IPS-NIHi7 (cell line): ENCODE results near the gene PPP1R36.
"Not testable (repeated sequence)": the region's sequence is repeated elsewhere in the genome, so short reads cannot be mapped to it uniquely, and the experiment has no call there.

ENCODE experiments used
- DNase-seq: peaks from one replicate; pipeline ENCODE4 v3.0.0; 2012; ENCODE audit warnings: mixed read lengths; ENCODE audit errors: extremely low spot score

The PPP1R36 gene

GRCh38 chr14:64566651-64567122 lies 16.9 kb downstream of the PPP1R36 start:
- no peak for DNase-seq

DNA sequence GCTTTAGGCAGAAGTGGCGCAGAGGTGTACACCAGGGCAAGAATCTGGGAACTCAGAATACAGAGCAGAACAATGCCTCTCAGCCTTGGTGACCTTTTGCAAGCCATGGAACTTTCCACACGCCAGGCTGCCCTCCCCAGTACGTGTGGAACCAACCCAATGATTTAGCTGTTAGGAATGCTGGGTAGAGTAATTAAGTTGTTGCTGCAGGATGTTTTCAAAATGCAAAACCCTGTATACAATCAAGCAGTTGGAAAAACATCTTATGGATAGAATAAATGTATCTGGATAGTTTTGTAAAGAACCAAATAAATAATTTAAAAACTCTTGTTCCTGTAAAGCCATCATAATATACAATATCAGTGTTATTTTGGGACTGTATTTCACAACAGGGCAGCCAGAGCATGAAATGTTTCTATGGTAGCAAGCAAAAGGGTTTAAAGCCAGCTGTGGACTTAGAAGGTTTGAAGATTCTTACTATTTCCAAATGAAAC lies 19.4 kb downstream of the PPP1R36 start:
- peak; percentile 49 for DNase-seq

- DNase-seq: not testable (repeated sequence)
These were observed 19.9 kb downstream of the PPP1R36 start for GRCh38 chr14:64569646-64570045.

DNA sequence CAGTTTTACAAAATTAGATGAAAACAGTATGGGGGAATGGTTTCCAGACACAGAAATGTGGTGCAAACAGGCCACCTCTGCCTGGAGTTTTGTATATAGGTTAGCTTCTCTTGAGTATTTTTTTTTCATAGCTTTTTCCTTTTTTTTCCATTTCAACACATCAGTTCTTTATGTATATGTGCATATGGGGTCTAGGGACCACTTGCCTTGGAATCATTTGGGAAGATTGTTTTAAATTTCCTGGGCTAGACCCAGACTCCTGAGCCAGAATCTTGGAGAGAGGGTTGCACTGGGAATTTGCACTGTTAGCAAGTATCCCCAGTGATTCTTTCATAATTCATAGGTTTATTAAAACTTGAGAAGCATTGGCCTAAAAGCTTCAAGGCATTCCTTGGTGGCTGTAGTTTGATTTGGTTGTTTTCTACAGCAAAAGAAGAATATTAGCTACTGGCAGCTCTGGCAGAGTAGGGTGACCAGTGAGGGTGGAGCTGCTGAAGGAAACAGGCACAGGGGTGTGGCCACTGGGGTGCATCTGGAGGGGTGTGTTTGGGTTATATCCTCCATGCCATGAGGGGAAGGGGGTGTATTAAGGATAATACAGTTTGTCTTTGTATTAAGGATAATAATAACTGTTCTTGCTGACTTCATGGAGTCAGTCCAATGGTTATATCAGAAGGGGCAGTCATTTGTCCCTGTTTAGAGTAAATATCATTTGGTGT lies 22.8 kb downstream of the PPP1R36 start:
- no peak for DNase-seq

- peak; percentile 49 for DNase-seq
These were observed 23.3 kb downstream of the PPP1R36 start for GRCh38 chr14:64573109-64573508.

- no peak for DNase-seq
These were observed 24.8 kb downstream of the PPP1R36 start for GRCh38 chr14:64574371-64575107.

DNA sequence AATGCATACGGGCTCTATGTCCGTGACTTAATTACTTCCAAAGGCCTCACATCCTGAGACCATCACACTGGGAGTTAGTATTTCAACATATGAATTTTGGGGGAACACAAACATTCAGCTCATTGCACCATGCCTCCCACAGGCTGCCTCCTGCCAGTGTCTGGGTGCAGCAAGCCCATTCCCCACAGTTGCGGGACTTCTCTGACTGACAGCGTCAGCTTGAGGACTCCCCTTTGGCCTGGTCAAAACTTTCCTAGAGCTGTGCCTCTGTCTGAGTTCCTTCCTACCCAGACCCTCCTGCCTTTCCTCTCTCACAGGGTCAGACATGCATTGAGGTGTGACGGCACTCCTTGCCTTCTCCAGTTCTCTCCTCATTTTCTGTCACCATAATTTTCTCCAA lies 27.4 kb downstream of the PPP1R36 start:
- no peak for DNase-seq

GRCh38 chr14:64580467-64580866 lies 30.7 kb downstream of the PPP1R36 start:
- no peak for DNase-seq

DNA sequence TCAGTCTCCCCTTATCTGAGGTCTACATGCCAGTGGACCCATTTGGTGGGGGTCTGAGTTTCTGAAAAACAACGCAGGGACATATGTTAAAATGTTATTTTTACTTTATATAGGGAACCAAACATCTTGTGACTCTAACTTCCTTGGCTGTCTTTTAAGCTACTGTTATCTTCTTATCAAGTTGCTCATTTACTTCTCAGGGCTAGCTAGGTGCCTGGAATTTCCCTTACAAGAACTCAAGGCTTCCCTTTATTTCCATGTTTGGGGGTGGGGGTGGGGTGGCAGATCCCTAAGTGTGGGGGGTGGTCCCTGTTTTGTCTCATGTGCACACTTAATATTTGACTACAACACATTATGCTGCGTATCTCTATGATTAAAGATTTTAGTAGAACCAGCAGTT lies 31.6 kb downstream of the PPP1R36 start:
- DNase-seq: no peak

DNA sequence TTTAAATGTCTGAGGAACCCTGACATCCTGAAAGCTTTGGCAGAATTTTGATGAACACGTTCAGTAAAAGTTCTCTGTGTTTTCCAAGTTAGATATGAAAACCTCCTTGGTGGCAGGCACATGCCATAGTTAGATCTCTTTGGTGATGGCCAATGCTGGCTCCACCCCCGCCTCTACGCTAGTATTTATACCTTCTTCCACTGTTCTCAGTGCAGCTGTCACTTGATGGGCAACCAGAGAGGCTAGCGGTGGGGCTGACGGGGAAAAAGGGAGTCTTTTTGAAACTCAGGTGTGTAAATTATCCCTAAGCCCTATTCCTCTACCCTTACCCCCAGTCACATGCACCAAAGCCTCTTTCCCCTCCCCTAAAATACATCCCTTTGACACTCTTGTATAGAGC lies 32.1 kb downstream of the PPP1R36 start:
- DNase-seq: no peak

DNA sequence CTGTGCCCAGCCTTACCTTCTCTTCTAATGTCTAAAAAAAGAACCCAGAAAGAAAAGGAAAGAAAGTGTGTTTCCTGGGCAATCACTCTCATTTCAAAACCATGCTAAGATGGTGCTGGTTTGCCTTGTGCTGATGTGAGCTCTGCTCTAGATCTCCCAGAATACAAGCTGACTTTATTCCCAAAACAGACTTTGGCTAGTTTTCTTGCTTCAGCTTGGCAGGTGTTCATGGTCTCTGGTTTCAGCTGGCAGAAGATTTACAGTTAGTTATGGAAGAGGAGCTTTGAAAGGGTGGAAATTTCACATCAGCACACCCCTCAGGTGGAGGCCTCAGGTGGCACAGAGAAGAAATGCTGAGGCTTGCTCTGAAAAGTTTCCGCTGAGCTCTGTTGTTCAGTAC lies 34.4 kb downstream of the PPP1R36 start:
- no peak for DNase-seq

- no peak for DNase-seq
These were observed 42.0 kb downstream of the PPP1R36 start for GRCh38 chr14:64591809-64592208.

- DNase-seq: no peak
These were observed 44.7 kb downstream of the PPP1R36 start for GRCh38 chr14:64594438-64594837.

DNA sequence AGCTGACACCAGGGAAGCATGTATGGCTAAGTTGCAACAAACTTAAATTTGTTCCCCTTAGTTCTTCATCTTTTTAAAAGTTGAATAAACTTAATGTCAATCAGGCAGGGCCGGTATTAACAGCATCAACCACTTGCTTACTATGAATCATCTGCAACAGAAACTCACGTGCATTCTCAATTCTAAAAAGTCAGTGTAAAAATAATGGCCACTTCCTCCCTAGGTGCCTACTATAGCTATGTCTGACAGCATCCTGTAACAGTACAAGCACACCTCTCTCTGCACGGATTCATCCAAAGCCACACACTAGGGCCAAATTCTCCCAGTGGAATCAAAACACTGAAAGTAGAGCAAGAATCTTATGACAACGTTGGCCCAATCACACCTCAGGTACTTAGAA lies 48.6 kb downstream of the PPP1R36 start:
- DNase-seq: no peak

DNA sequence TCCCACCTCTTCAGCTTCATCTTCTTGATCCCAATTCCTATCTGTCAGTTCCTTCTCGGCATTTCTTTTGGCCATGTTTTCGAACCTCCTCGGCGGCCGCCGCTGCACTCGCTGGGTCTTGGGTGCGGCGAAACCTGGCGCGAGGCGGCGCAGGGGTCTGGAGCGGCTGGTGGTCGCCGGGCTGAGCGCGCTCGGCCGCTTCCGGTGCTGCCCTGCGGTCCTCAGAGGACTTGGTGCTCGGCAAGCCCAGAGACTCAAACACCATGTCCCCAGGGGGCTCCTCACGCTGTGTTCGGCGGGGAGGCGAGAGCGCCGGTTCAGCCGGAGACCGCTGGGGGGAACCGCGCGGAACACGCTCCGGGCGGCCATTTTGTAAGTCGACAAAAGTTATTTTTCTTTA lies 51.8 kb downstream of the PPP1R36 start:
- no peak for DNase-seq

DNA sequence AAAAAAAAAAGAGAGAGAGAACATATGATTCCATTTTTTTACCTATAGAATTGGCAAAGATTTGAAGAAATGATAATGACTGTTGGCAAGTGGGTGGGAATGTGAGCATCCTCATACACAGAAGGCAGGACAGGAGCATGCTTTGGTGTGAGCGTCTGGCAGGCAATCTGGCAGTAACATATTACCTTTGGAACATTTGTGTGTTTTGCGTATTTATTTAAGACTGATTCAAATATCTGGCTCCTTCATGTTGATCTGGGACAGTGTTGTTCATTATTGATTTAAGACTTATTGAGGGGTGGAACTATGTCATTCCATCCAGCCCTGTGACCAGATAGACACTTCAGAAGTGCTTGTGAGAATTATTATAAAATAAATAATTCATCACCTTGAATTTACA lies 53.1 kb downstream of the PPP1R36 start:
- DNase-seq: no peak

GRCh38 chr14:64604001-64604400 lies 54.2 kb downstream of the PPP1R36 start:
- DNase-seq: no peak

DNA sequence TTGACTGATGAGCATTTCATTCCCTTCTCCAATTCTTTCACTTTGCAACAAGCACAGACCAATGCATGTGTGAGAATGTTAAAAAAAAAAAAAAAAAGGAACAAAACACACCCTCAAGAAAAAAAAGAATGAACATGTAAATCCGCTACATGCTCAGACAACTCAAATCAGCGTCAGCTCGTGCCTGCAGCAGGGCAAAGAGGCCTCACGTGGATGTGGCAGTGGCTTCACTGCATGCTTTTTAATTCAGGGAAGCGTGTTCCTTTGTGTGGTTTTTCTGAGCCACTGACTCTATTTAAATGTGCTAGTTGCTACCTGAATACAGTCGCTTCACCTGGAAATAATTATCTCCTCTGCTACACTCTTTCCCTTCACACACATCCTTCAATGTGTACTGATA lies 55.1 kb downstream of the PPP1R36 start:
- no peak for DNase-seq

DNA sequence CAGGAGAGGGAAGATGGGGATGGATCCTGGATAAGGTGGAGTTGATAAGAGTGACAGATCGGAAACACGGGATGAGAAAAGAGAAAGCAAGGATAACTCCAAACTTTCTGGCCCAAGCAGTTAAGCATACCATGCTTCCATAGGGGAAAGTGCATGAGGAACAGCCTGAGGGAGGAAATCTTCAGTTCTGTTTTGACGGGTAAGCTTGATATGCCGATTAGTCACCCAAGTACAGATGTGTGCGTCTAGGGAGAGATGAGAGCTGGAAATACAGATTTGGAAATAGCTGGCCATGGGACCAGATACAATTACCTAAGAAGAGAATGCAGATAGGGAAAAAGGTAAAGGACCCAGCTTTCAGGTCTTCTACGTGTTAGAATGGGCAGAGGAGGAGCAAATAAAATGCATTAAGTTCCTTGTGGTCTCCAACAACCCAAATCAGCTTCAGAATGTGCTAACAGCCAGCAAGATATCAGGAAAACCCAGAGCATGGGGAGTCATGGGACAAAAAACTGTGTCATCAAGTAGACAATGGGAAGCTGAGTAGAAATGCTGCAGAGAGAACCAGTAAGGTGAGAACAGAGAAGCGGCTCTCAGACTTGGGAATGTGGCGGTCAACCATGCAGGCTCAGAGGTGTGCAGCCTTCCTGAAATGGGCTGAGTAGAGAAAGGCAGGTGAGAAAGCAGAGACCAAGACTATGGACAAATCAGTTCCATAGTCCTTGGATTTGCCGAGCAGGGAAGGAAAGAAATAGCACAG lies 56.3 kb downstream of the PPP1R36 start:
- no peak for DNase-seq

DNA sequence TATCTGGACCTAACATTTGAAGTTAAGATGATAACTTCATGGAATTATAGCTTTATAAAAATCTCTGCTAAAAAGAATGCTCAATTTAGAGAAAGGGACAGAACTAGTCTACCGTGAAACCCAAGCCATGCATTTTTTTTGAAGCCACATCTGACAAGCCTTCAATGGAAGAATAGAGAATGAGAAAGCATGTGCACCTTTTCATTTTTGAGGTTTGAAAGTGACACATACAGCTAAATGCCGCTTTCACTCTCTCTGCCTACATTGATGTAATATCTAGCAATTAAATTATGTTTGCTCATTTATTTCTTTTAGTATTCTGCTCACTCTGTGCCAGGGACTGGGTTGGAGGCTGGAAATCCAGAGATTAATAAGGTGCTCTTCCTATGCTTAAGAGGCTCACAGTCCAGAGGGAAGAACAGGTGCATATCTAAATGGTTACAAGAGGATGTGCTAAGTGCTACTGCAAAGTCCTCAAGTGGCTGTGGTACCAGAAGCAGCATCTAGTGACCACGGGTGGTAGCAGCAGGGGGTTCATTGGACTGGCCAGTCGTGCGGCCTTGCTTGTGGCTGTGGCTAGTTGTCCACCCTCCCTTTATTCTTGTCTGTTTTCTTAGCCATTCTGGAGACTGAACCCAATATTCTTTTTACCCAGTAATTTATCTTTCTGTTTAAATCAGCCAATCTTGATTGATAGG lies 60.4 kb downstream of the PPP1R36 start:
- DNase-seq: no peak

GRCh38 chr14:64611358-64612020 lies 61.7 kb downstream of the PPP1R36 start:
- DNase-seq: no peak
